AG08396 (cell line): Measurements from ENCODE around the gene MYH14.

Source experiments
- DNase-seq: peaks from one replicate; pipeline ENCODE4 v3.0.0; 2012; ENCODE audit warnings: low spot score, mixed read lengths

The MYH14 gene

DNA sequence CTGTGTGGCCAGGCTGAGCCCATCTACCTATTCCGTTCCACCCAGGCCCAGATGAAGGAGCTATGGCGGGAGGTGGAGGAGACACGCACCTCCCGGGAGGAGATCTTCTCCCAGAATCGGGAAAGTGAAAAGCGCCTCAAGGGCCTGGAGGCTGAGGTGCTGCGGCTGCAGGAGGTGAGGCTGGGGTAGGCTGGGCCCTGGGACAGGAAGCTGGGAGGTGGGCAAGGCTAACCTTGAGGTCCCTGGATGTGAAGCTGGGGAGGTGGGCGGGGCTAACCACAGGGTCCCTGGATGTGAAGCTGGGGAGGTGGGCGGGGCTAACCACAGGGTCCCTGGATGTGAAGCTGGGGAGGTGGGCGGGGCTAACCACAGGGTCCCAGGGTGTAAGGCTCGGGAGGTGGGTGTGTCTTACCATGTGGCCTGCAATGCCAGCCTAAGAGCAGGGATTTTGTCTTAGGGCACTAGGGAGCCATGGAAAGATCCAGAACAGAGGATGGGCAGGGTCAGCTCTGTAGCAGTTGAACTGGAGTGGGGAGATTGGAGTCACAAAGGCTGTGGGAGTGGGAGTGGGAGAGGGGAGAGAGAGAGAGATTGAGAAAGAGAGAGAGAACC, 88.9 kb downstream of the MYH14 start:
- no peak for DNase-seq

DNA sequence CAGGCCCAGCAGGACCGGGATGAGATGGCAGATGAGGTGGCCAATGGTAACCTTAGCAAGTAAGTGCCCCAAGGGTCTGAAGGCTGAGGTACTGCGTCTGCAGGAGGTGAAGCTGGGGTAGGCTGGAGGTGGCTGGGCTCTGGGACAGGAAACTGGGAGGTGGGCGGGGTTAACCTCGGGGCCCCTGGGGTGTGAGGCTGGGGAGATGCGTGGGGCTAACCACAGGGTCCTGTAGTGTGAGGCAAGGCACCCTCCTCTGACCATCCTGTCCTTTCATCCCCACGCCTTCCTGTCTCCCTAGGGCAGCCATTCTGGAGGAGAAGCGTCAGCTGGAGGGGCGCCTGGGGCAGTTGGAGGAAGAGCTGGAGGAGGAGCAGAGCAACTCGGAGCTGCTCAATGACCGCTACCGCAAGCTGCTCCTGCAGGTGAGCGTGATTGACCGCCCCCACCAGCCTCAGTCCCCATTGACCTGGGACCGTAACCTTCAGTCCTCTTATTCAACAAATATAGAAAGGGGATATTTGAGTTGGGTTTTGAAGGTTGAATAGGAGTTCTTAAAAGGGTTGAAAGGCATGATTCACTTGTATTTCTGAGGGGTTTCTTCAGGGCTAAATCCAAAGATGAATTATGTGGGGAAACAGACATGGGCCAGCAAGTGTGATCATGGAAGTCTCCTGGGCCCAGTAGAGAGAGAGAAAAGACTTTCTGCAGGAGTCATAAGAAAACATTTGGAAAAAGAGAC, 90.0 kb downstream of the MYH14 start:
- no peak for DNase-seq

DNA sequence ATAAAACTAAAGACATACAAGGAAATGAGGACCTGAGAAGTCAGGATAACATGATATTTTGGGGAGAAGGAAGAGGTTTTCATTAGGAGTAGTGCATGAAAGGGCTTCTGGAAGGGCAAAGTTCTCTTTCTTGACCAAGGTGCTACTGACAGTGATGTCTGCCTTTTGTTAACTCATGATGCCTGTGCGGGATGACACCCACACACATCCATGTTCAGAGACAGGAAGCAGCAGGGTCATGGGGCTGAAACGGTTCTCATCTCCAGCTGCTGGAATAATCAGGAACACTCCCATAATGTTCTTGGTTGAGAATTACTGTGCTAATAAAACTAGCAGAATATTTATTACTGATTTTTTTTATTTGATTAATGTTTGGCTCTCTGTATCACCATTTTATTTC, 96.6 kb downstream of the MYH14 start:
- DNase-seq = no peak

DNA sequence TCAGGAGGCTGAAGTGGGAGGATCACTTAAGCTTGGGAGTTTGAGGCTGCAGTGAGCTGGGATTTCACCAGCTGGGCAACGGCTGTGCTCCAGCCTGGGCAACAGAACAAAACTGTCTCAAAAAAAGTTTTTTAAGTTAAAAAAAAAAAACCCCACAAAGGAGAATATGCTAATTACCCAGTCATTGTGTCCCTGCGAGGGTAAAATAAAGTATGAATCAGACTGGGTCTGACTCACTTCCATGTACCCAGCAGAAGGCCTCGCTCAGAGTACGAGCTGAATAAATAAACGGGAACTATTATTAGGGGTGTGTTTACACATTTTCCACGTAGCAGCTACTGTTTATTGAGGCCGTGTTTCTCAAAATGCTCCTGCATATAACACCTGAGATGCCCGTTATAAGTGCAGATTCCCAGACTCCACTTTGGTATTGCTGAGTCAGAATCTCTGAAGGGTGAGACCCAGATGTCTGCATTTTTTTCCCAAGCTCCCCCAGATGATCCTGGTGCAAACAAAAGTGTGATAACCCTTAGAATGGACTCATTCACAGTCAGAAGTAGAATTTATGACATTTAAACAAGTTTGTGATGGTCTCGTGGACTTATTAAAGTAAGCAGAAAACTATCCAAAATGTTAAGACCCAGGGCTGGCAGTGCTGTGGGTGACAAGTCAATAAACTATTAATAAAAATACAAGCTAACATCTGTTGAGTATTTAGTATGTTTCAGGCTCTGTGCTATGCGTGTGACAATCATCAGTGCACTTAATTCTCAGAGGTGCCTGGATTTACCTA, 97.6 kb downstream of the MYH14 start:
- peak; percentile 71 for DNase-seq

DNA sequence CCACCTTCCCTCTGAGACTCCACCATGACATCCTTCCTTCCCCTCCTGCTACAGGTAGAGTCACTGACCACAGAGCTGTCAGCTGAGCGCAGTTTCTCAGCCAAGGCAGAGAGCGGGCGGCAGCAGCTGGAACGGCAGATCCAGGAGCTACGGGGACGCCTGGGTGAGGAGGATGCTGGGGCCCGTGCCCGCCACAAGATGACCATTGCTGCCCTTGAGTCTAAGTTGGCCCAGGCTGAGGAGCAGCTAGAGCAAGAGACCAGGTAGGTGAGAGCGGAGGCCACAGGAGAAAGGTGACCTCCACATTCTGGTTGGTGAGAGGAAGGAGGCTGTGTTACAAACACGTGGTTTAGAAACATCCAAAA, 98.2 kb downstream of the MYH14 start:
- DNase-seq = no peak

DNA sequence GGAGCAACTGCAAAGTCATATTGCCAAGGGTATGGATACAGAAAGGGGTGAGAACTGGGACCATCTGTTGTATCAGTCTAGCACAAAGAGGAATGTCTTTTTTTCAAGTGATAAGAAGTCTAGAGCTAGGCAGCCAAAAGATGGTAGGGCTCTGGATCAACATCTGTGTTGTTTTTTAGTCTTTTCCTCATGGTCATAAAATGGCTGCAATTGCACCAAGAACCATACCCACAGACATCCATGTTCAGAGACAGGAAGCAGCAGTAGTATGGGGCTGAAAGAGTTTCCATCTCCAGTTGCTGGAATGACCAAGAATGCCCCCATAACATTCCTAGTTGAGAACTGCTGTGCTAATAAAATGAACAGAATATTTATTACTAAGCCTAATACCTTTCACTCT, 100.1 kb downstream of the MYH14 start:
- DNase-seq = no peak

DNA sequence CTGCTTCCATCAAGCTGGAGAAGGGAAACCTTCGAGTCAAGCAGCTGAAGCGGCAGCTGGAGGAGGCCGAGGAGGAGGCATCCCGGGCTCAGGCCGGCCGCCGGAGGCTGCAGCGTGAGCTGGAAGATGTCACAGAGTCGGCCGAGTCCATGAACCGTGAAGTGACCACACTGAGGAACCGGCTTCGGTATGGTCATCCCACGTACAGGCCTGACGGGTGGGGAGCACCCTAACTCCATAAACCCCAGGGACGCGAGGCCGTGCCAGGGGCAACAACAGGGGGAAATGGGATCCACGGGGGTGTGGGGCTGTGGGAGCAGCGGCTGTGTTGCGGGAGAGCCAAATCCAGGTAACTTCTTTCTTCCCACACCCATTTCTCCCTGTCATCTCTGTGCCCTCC, 105.6 kb downstream of the MYH14 start:
- no peak for DNase-seq

DNA sequence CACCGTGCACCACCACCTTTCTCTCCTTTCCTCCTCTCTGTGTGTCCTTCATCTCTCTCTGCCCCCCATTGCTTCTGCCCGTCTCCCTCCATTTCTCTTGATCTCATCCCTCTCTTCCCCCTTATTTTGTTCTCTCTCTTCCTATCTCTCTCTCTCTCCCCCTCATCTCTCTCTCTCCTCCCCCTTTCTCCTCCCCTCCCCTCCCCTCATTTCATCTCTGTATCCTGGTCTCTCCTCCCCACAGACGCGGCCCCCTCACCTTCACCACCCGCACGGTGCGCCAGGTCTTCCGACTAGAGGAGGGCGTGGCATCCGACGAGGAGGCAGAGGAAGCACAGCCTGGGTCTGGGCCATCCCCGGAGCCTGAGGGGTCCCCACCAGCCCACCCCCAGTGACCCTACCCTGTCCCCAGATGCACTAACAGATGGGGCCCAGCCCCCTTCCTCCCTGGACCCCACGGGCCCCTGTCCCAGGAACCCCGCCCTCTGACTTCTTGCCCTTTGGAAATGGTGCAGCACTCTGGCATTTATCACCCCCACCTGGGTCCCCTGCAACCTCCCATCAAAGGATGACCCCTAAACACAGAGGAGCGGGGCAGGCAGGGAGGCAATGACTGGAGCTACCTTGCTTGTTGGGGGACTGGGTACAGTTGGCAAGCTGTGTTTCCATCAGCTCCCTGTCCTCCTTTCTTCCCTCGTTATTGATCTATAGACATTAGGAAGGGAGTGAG, 106.1 kb downstream of the MYH14 start:
- DNase-seq = no peak

DNA sequence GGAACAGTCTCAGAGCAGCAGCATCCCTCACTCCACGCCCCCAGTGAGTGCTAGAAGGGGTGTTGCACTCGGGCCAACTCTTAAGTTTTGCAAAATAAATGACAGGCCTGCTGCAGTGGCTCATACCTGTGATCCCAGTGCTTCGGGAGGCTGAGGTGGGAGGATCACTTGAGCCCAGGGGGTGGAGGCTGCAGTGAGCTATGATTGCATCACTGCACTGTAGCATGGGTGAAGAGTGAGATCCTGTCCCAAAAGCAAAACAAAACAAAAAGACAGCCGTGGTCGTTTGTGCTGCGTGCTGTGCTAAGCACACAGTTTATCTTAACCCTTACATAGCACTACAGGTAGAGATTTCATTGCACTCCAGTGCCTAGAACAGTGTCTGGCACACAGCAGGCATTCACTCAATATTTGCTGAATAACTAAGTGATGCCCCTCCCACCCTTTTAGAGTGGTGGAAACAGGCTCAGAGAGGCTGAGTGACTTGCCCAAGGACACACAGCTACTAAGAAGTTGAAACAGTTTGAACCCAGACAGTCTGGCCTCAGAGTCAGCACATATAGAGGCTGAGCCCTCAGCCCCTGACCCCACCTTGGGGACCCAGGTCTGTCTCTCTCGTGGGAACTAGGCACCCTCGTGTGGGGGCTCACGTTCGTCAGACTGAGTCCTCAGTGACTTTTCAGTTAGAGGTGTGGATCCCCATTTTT, 107.5 kb downstream of the MYH14 start:
- no peak for DNase-seq

DNA sequence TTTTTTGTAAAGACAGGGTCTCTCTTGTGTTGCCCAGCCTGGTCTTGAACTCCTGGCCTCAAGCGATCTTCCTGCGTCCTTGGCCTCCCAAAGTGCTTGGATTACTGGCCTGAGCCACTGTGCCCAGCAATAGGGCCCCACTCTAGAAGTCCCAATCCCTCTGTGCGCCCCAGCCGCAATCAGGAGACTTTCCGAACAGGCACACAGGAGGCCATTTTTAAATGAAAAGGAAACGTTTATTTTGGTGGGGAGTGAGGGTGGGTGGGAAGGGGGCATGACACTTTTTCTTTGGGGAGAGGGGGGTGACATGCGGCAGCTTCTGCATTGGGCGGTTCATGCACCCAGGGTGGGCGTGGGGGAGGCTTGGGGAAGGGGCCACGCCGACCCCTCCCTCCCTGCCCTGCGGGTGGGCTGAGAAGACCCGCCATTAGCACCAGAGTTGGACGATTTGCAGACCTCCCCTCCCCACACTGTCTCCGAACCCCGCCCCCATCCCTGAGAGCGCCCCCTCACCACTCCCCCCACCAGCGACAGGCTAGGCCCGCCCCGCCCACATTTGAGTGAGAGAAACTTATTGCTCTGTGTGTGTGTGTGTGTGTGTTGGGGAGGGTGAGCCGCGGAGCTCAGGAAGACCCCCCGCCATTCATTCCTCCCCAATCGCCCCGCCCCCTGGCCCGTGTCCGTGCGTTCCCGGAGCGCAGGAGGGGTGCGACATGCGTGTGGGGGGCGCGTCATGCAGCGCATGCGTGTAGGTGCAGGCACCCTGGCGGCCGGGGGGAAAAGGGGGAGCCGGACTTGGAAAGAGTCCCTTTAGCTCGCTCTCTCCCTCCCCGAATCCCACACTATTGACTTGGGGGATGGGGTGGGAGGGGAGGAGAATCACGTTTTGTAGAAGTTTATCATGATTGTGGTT, 108.6 kb downstream of the MYH14 start:
- DNase-seq = no peak

DNA sequence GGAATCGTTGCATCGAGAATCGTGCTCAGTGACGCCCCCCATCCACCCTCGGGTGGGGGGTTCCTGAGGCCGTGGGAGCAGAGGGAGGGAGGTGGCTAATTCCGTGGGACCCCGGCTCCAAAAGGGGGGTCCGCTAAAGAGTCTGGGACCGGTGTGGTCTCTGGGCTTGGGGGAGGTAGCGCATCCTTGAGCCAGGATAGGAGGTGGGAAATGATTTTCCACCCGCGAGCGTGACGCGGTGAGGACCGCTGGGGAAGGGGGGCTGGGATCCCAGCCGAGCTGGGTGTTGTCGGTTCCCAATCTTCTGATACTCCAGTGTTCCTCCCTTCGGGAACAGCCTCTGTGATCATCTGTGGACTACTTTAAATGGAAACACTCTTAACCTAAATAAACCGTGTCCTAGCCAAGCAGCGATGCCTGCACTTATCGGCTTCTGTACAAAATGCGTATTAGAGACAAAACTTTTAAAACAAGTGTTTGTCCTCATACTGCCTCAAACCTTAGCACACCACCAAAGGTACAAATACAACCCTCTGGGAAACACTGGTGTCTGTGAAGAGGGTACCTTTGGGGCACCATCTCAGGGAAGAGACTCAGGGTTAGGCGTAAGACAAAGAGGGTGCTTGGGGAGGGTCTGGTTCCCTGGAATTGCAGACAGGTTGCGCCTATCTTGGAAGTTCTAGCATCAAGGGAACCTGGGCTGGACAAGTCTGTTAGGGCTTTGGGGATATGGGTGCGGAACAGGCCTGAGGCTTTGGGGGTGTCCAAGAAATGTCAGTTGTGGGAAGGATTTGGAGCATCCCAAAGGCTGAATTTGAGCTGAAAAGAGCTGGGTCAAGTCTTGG, 109.8 kb downstream of the MYH14 start:
- no peak for DNase-seq

DNA sequence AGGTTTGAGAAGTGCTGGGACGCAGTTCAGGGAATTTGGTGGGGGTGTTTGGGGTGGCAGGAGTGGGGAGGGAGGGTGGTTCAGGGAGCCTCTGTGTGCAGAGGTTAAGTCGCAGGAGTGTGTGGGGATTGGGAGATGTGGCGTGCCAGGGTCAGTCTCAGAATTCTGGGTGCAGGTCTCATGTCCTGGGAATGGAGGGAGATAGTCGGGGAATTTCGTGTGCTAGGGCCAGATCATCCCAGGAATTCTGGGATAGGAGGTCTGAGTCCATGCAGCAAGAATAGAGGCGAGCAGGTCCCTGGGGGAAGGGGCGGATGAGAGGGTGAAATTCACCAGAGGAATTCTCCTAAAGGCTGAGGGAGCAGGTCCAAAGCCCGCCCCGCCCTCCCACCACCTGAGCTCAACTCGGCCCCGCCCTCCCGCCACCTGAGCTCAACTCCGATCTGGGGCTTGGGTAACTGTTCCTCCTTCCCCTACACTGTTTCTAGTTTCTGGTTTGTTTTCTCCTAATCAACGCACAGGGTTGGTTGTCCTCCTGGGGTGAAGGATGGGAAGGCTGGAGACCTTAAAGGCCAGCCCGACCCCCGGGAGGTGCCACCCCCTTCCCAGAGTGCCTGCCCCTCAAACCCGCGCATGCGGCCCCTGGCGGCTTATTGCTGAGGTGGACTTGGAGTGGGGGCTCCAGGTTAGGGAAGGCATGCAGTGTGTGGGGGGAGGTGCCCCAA, 110.6 kb downstream of the MYH14 start:
- DNase-seq = no peak

DNA sequence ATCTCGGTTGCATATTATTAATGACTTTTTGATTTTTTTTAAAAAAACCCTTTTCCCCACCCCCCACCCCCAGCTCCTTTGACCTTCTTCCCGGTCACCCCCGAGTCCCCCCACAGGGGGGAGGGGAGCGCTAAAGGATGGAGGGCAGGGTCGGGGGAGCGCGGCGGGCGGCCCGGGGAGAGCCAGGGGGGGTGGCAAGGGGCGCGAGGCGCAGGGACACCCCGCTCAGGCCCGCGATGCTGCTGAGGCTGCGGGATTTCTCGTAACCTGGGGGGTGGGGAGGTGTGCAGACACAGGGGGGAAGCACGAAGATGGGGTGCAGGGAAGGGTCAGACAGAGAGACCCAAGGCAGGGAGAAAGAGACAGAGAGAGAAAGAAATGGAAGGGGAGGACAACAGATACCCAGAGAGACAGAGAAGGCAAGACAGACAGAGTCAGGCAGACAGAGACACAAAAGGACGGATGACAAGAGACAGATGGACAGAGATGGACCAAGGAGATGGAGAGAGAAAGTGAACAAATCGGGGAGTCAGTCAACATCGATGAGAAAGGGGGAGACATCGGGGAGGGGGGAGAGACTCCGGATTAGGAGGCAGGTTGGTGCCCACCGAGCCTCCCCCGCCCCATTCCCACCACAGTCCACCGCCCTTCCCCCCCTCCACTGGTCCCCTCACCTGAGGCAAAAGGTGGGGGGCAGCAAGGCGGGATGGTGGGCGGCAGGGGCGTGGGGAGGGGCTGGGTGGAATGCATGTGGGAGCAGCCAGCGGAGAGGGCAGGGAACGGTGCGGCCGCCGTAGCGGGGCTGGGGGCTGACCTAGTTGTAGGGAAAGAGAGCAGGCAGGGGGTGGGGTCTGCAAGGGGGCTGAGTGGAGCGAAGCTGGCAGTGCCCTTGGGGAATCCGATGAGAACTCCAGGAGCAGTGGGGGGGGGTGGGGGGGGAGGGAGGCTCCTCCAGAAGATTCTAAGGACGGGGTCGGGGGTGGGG, 111.6 kb downstream of the MYH14 start:
- no peak for DNase-seq

DNA sequence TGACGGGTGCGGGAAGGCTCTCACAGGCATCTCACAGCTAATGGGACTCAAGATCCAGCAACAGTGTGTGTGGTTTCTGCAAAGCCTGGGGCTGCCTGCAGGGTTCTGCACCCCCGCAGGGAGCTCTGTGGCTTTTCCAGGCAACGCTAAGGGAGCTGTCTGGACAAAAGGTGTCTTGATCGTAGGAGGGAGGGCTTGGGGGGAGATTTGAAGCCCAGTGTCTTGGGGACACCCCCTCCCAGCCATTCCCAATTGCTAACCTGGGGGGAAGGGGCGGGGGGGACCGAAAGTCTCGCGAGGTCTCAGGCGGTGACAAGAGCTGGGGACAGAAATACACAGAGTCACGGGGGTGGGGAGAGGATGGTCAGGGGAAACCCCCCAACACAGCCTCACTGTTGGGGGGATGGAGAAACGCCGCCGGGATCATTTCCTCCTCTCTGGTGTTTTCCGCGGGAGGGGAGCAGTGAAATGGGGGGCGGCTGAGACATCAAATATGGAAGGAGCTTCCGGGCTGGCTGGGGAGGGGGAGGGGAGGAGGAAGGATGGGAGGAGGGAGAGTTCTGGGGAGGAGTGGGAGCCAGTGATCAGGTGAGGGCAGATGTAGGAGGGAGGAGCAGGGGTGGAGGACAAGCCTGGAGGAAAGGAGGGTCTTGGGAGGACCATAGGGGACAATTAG, 112.5 kb downstream of the MYH14 start:
- no peak for DNase-seq

DNA sequence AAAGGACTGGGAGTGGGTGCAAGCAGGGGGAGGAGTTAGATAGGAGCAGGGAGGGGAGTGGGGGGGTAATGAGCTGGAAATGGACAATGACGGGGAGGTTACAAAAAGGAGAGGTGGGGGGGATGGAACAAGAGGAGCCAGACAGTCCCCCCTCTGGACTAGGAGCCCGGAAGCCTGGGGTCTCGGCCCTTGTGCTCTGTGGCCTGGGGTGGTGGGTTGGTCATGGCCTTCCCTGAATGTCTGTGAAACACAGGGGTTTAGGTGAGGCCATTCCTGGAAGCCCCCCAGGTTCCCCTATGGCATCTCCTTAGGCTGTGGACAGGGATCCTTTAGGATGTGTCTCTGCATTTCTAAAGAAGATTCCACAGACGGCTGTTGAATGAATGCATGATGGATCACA, 113.7 kb downstream of the MYH14 start:
- no peak for DNase-seq

DNA sequence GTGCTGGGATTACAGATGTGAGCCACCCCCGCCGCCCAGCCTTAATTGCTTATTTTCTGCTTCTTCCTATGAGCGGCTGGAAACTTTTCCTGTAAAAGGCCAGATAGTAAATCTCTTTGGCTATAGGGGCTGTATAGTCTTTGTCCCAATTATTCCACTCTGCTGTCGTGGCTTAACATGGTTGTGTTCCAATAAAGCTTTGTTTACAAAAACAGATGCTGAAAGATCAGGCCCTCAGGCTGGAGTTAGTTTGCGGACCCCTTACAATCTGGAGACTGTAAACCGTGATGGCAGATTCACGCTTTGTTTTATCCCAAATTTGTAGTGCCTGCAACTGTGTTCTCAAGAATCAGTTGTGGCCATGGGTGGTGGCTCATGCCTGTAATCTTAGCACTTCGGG, 115.0 kb downstream of the MYH14 start:
- no peak for DNase-seq

DNA sequence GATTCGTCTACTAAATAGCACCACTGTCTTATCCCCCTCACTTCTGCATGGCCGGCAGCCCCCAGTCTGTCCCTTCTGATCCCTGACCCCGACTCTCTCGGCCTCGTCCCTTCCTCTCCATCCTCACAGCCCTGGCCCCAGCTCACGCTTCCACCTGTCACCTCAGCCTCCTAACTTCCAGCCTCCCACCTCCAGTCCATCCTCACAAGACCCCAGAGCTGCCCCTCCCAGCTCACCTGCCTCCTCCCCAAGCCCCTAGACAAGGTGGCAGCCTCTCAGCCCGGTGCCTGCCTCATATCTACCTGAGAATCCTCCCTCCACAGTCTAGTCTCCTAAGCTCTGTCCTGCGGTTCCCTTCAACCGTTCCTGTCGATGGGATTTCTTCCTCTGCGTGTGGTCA, 115.7 kb downstream of the MYH14 start:
- no peak for DNase-seq
